ENCODE results near the gene HYAL1.

HYAL1 gene

DNA sequence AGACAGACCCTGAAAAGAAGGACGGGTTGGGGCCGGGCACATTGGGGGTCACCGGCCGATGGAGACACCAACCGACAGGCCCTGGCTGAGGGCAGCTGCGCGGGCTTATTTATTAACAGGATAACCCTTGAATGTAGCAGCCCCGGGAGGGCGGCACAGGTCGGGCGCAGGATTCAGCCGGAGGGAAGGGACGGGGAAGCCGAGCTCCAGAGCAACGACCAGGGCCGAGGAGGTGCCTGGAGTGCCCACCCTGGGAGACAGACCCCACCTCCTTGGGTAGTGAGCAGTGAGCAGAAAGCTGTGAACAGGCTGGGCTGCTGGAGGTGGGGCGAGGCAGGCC lies 26.6 kb downstream of the HYAL1 start:
- Histone ChIP-seq H2AFZ (ENCODE audit: low read length) (no peak overlapping the region), H3K9me3 (ENCODE audit: insufficient read depth, low read depth, low read length) (no peaks in the 10 kb centered on the region), H3K36me3 (ENCODE audit: insufficient read depth, low read length) (no peaks in the 10 kb centered on the region), H3K79me2 (ENCODE audit: insufficient read depth, low read length) (no peaks in the 10 kb centered on the region), H3F3A (ENCODE audit: low read depth) (no peaks in the 10 kb centered on the region), H3K4me1 (ENCODE audit: insufficient read depth, low read length, poor library complexity, severe bottlenecking) (no peaks in the 10 kb centered on the region), H3K27me3 (ENCODE audit: insufficient read depth, low read length, poor library complexity, severe bottlenecking) (no peaks in the 10 kb centered on the region), H3K9ac (ENCODE audit: low read depth, low read length, poor library complexity, severe bottlenecking) (no peak overlapping the region), H3K9me2 (replicated peaks; ENCODE audit: low read depth, low read length) (no peaks in the 10 kb centered on the region), H3K4me2 (ENCODE audit: low read depth, low read length, poor library complexity, severe bottlenecking) (no peak overlapping the region), H4K20me1 (ENCODE audit: insufficient read depth, low read length, poor library complexity, severe bottlenecking) (no peaks in the 10 kb centered on the region), H3K4me3 (ENCODE audit: low read length, poor library complexity, severe bottlenecking) (no peak overlapping the region)
- no peak for TF ChIP-seq EZH2phosphoT487 (IDR thresholded peaks at IDR 0.05; ENCODE audit: borderline replicate concordance)
- TF ChIP-seq CTCF (conservative IDR thresholded peaks at IDR 0.05; ENCODE audit: low read length), result no peak

- Histone ChIP-seq H3K9ac (ENCODE audit: low read depth, low read length, poor library complexity, severe bottlenecking) (no peak overlapping the region), H3K4me1 (ENCODE audit: insufficient read depth, low read length, poor library complexity, severe bottlenecking) (no peaks in the 10 kb centered on the region), H2AFZ (ENCODE audit: low read length) (no peak overlapping the region), H3K4me3 (ENCODE audit: low read length, poor library complexity, severe bottlenecking) (no peak overlapping the region), H3K9me3 (ENCODE audit: insufficient read depth, low read depth, low read length) (no peaks in the 10 kb centered on the region), H3K79me2 (ENCODE audit: insufficient read depth, low read length) (no peaks in the 10 kb centered on the region), H3F3A (ENCODE audit: low read depth) (no peaks in the 10 kb centered on the region), H3K4me2 (ENCODE audit: low read depth, low read length, poor library complexity, severe bottlenecking) (no peak overlapping the region), H3K27me3 (ENCODE audit: insufficient read depth, low read length, poor library complexity, severe bottlenecking) (no peaks in the 10 kb centered on the region), H3K36me3 (ENCODE audit: insufficient read depth, low read length) (no peaks in the 10 kb centered on the region), H3K9me2 (replicated peaks; ENCODE audit: low read depth, low read length) (no peaks in the 10 kb centered on the region), H4K20me1 (ENCODE audit: insufficient read depth, low read length, poor library complexity, severe bottlenecking) (no peaks in the 10 kb centered on the region)
- no peak for TF ChIP-seq EZH2phosphoT487 (IDR thresholded peaks at IDR 0.05; ENCODE audit: borderline replicate concordance)
- no peak for TF ChIP-seq CTCF (conservative IDR thresholded peaks at IDR 0.05; ENCODE audit: low read length)
Observed at GRCh38 chr3:50275996-50276761, 27.2 kb downstream of the HYAL1 start.

DNA sequence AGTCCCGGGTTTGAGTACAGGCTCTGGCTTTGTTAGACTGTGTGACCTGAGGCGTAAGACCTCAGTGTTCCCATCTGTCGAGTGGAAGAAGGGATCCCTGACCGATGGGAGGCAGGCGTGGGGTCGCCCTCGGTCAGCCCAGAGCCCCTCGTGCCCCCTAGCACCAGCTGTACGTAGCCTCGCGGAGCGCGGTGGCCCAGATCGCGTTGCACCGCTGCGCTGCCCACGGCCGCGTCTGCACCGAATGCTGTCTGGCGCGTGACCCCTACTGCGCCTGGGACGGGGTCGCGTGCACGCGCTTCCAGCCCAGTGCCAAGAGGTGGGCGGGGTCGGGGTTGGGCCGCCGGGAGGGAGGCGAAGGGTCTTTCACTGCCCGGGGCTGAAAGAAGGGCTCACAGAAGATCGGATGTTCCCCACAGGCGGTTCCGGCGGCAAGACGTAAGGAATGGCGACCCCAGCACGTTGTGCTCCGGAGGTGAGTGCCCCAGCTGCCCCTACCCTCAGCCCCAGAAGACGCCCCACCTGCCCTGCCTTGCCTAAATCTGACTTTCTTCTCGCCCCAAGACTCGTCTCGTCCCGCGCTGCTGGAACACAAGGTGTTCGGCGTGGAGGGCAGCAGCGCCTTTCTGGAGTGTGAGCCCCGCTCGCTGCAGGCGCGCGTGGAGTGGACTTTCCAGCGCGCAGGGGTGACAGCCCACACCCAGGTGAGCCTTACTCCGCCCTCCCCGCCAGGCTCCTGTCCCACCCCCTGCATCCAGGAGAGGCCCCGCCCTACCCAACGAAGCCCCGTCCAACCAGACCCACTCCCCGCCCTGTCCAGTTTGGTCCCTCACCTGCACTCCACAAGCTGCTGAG lies 28.0 kb downstream of the HYAL1 start:
- no peaks in the 10 kb centered on the region for H3K4me1 ChIP-seq (ENCODE audit: insufficient read depth, low read length, poor library complexity, severe bottlenecking)

More for the DNA sequence above, 28.0 kb downstream of the HYAL1 start:
- H3K9me2 ChIP-seq (replicated peaks; ENCODE audit: low read depth, low read length), result no peaks in the 10 kb centered on the region
- H3K9me3 ChIP-seq (ENCODE audit: insufficient read depth, low read depth, low read length), result no peaks in the 10 kb centered on the region
- H3K9ac ChIP-seq (ENCODE audit: low read depth, low read length, poor library complexity, severe bottlenecking), result no peak overlapping the region
- H3K79me2 ChIP-seq (ENCODE audit: insufficient read depth, low read length), result no peaks in the 10 kb centered on the region
- H3K4me3 ChIP-seq (ENCODE audit: low read length, poor library complexity, severe bottlenecking), result no peak overlapping the region
- H4K20me1 ChIP-seq (ENCODE audit: insufficient read depth, low read length, poor library complexity, severe bottlenecking), result no peaks in the 10 kb centered on the region
- H2AFZ ChIP-seq (ENCODE audit: low read length), result no peak overlapping the region
- H3K4me2 ChIP-seq (ENCODE audit: low read depth, low read length, poor library complexity, severe bottlenecking), result no peak overlapping the region
- no peaks in the 10 kb centered on the region for H3K27me3 ChIP-seq (ENCODE audit: insufficient read depth, low read length, poor library complexity, severe bottlenecking)
- H3F3A ChIP-seq (ENCODE audit: low read depth), result no peaks in the 10 kb centered on the region
- no peaks in the 10 kb centered on the region for H3K36me3 ChIP-seq (ENCODE audit: insufficient read depth, low read length)
- TF ChIP-seq EZH2phosphoT487 (IDR thresholded peaks at IDR 0.05; ENCODE audit: borderline replicate concordance) (no peak), CTCF (conservative IDR thresholded peaks at IDR 0.05; ENCODE audit: low read length) (no peak)
